Central memory CD8-positive, alpha-beta T cell (primary cell): Measurements from ENCODE around the gene SLC45A3.

ENCODE experiments used
- ATAC-seq: fragments of 150-1000 bp; cut with Tn5 transposase; replicated peaks from 2 replicates; pipeline ENCODE4 v1.10.0; 2022; ENCODE audit warnings: mild to moderate bottlenecking, moderate FRiP score, moderate number of reproducible peaks; ENCODE audit not compliant: poor library complexity, severe bottlenecking; ENCODE audit errors: extremely low read depth
- DNase-seq, 2 donors: peaks; one replicate each; pipeline ENCODE4 v3.0.0; 2021; ENCODE audit warnings: low spot score in 2 of 2
- H3K27ac Mint-ChIP-seq: one replicate; pipeline ENCODE4 v1.8.0; 2022; ENCODE audit warnings: low read depth, mild to moderate bottlenecking, moderate library complexity, mixed read lengths
- H3K27me3 Mint-ChIP-seq: one replicate; pipeline ENCODE4 v1.8.0; 2022; ENCODE audit warnings: mixed read lengths
- H3K36me3 Mint-ChIP-seq: one replicate; pipeline ENCODE4 v1.8.0; 2022; ENCODE audit warnings: mild to moderate bottlenecking, moderate library complexity, mixed read lengths; ENCODE audit not compliant: insufficient read depth
- H3K4me1 Mint-ChIP-seq: one replicate; pipeline ENCODE4 v1.8.0; 2022; ENCODE audit warnings: mixed read lengths
- H3K4me3 Mint-ChIP-seq: one replicate; pipeline ENCODE4 v1.8.0; 2022; ENCODE audit warnings: mild to moderate bottlenecking, moderate library complexity, mixed read lengths
- H3K9me3 Mint-ChIP-seq: one replicate; pipeline ENCODE4 v1.8.0; 2022; ENCODE audit warnings: mixed read lengths

The SLC45A3 gene

DNA sequence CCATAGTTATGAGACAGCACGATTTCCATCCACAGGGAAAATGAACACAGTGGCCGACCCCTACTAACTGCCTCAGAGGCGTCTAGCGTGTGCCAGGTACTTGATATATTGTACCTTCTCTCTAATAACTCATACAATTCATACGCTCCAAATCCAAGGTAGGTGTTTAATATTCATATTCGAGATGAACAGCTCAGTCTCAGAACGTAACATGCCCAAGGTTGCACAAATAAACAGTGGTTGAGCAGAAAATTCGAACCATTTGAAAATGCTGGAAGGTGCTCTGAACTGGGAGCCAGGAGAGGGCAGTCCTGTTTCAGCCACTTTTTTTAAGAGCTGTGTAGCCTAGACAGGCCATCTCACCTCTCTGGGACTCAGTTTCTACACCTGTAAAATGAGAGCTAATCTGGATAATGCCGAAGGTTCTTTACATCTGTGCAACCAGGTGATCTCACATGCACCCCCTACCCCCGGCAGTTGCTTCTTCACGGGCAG is 7.9 kb downstream of the SLC45A3 start:
- DNase-seq, result no peak
- ATAC-seq, result no peak
- H3K9me3 Mint-ChIP-seq, result no peaks in the 10 kb centered on the region
- no peak overlapping the region for H3K4me3 Mint-ChIP-seq
- peaks cover 2% of the 10 kb centered on the region for H3K36me3 Mint-ChIP-seq
- peaks cover 45% of the 10 kb centered on the region for H3K27me3 Mint-ChIP-seq
- peaks cover 14% of the 10 kb centered on the region for H3K4me1 Mint-ChIP-seq
- no peak overlapping the region for H3K27ac Mint-ChIP-seq

DNA sequence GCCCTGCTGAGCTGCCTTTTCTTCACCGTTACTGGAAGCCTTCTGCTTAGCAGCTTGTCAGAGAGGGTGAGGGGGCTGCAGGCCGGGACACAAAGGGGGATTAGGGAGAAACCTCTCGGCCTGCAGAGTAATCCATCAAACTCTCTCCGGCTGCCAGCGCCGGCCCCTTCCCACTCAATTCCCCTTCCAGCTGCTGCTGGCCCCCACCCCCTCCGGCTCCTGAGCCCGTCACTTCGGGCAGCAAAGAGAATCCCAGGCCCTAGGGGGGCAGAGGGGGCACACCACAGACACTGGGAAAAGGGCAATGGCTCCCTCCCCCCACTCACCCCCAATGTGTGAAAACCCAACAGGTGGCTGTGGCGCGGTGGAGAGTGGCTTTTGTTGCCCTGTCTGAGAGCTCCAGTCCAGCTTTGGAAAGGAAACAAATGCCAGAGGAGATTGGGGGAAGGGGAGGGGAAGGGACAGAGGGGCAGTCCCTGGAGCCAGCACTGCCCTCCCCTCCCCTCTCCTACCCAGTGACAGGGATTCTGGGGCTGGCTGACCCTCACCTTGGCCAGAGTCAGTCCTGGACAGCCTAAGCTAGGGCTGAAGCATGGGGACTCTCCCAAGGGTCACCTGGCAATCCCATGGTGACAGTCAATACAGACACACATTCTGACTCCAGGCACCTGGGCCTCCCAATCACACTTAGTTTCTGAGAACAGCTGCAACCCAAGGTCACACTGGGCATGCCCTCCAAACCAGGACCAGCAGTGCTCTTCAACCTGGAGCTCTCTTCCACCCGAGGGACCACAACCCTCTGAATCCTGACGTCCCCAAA is 9.5 kb downstream of the SLC45A3 start:
- Mint-ChIP-seq H3K4me3 (no peak overlapping the region), H3K9me3 (no peaks in the 10 kb centered on the region), H3K27me3 (peaks cover 45% of the 10 kb centered on the region), H3K4me1 (peaks cover 8% of the 10 kb centered on the region), H3K36me3 (peaks cover 2% of the 10 kb centered on the region), H3K27ac (no peak overlapping the region)
- ATAC-seq, result no peak
- no peak for DNase-seq

DNA sequence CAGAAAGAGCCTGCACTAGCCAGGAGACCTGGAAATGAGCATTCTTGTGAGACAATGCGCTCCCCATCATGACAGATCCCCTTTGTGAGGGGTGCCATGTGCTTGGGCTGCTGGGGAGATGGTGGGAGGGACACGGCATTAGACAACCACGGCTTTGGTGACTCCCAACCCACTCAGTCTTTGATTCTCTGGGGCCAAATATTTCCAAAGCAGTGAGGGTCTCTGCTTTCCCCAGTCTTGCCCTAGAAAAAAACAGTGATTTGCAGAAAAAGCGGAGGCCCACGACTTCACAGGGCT is 10.2 kb downstream of the SLC45A3 start:
- no peak for ATAC-seq
- H3K27ac Mint-ChIP-seq, result no peak overlapping the region

DNA sequence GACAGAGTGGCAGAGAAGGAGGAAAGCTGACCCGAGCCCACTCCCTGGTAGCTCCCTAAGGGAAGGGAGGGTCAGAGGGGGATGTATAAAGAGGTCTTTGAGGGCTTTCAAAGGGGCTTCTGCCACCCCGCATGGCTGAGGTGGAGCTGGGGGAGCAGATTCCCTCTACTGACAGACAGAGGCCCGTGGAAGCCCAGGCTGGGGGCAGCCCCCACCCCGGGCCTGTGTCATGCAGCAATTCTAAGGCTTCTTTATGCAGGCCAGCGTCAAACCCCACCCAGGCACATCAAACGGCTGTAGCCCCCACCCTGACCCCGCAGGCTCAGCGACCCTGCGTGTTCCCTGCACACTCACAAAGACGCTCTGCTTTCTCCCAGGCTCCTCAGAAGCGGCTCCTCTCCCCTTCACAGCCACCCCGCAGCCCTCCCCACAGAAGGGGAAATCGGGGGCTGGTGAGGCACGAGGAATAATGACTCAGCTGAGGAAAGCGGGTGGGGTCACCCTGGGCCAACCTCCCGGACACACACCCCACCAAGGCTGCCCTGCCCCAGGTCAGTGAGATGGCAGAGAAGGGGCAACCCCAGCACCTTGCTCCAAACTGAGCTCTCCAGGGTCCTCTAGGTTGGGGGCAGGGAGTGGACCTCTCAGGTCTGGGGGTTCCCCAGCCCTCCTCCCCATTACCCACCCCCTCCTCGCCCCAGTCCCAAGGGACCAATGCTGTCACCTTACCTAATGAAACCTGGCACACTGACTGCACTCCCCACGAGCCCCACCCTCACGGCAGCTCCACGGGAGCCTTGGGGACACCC is 10.8 kb downstream of the SLC45A3 start:
- H3K27me3 Mint-ChIP-seq, result peaks cover 45% of the 10 kb centered on the region
- H3K4me1 Mint-ChIP-seq, result peaks cover 8% of the 10 kb centered on the region

More for the DNA sequence above, 10.2 kb downstream of the SLC45A3 start:
- Mint-ChIP-seq H3K27me3 (peaks cover 45% of the 10 kb centered on the region), H3K9me3 (no peaks in the 10 kb centered on the region), H3K4me1 (peaks cover 8% of the 10 kb centered on the region), H3K36me3 (peaks cover 2% of the 10 kb centered on the region), H3K4me3 (no peak overlapping the region)
- DNase-seq, result no peak

GRCh38 chr1:205668951-205669340 is 11.4 kb downstream of the SLC45A3 start:
- Mint-ChIP-seq H3K27me3 (peaks cover 45% of the 10 kb centered on the region), H3K27ac (no peak overlapping the region), H3K36me3 (peaks cover 2% of the 10 kb centered on the region), H3K9me3 (no peaks in the 10 kb centered on the region), H3K4me3 (no peak overlapping the region), H3K4me1 (peaks cover 8% of the 10 kb centered on the region)
- ATAC-seq (no peak), DNase-seq (no peak)

More for the DNA sequence above, 10.8 kb downstream of the SLC45A3 start:
- Mint-ChIP-seq H3K36me3 (peaks cover 2% of the 10 kb centered on the region), H3K27ac (no peak overlapping the region), H3K4me3 (no peak overlapping the region), H3K9me3 (no peaks in the 10 kb centered on the region)
- no peak for DNase-seq
- no peak for ATAC-seq

DNA sequence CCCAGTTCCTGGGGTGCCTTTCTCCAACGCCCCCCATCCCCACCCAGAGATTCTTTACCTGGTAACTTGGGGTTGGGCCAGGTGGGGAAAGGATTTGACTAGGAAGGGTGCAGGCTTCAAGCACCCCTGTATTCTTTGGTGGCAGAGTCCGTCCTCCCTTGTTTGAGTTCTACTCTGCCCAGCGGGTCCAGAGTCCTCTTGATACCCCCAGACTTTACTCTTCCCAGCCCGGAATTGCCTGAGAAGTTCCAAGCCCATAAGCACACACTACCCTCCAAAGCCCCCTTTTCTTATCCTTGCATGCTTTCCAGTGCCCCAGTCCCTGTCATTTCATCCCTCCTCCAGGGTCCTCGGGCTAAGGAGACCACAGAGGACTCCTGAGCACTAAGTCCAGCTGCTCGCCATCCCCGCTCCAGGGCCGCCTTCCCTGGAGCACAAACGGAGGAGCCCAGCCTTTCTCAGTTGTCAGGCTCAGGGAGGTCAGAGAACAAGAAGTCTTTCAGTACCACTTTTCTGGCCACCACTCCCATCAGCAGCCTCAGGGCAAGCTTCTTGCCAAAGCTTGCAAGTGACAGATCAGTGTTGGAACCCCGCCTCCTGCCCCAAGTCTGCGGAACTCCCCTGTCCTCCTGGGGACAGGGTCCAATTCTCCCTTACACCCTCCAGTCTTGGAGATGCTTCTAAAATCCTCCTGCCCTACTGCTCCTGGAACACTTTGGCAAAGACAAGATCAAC is 12.2 kb downstream of the SLC45A3 start:
- ATAC-seq, result no peak
- Mint-ChIP-seq H3K9me3 (no peaks in the 10 kb centered on the region), H3K4me1 (peaks cover 8% of the 10 kb centered on the region), H3K36me3 (peaks cover 2% of the 10 kb centered on the region), H3K27me3 (peaks cover 51% of the 10 kb centered on the region), H3K27ac (no peak overlapping the region), H3K4me3 (no peak overlapping the region)
- DNase-seq, result no peak

DNA sequence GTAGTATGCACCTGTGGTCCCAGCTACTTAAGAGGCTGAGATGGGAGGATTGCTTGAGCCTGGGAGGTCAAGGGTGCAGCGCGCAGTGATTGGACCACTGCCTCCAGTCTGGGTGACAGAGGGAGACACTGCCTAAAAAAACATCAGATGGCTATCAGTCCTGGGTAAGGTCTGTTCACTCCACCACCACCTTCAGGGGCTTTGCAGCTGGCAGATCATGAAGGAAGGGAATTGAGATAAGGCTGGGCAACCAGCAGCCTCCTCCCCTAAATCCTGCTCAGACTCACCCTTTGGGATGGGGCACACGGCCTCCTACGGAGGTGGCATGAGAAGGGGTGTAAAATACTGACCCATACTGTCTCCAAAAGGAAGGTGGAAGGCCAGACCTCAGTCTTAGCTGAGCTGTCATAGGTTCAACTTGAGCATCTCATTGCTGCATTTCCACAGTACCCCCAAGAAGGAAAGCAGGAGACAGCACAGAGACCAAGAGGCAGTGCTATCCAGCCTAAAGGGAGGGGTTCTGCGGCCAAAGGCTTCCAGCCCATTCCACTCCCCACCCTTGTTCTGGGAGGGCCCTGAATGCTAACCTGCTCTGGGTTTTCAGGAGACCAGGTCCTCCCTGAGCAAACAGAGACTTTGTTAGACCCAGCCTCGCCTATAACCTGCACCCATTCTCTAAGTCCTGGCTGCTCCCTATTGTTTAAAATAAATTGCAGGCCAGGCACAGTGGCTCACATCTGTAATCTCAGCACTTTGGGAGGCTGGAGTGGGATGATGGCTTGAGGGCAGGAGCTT is 13.7 kb downstream of the SLC45A3 start:
- ATAC-seq, result no peak
- peaks cover 2% of the 10 kb centered on the region for H3K4me1 Mint-ChIP-seq
- H3K36me3 Mint-ChIP-seq, result peaks cover 2% of the 10 kb centered on the region
- H3K27ac Mint-ChIP-seq, result no peak overlapping the region
- H3K4me3 Mint-ChIP-seq, result no peak overlapping the region
- H3K27me3 Mint-ChIP-seq, result peaks cover 59% of the 10 kb centered on the region
- no peak for DNase-seq
- no peaks in the 10 kb centered on the region for H3K9me3 Mint-ChIP-seq

- Mint-ChIP-seq H3K27me3 (peaks cover 57% of the 10 kb centered on the region), H3K4me1 (no peaks in the 10 kb centered on the region), H3K36me3 (no peaks in the 10 kb centered on the region), H3K4me3 (no peak overlapping the region), H3K9me3 (no peaks in the 10 kb centered on the region), H3K27ac (no peak overlapping the region)
- ATAC-seq (no peak), DNase-seq (no peak)
These were observed 14.9 kb downstream of the SLC45A3 start for GRCh38 chr1:205665201-205666045.

DNA sequence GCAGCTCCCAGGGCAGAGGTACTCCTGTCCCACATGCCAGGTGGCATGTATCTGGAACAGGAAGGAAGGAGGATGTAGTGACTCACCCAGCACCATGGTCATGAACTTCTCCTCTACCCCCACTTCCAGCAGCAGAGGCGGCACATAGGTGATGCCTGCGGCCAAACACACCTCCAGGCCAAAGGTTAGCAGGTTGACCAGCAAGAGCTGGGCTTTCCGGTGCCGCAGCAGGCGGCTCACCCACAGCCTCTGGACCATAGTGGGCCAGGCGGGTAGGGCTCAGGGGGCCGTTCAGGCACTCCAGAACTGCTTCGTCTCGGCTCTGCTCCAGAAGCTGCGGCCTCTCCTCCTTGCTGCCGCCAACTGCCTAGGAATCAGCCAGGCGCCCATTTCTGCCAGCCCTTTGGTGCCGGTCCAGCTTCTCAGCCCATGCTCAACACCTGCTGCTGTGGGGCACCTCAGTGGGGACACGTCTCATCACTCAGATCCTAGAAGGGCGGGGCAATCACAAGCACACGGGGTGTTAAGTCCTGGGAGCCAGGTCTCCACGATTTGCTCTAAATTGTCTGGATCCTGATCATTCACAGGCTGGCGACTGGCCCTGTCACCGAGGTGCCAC is 15.8 kb downstream of the SLC45A3 start:
- Mint-ChIP-seq H3K9me3 (no peaks in the 10 kb centered on the region), H3K4me1 (no peaks in the 10 kb centered on the region), H3K27me3 (peaks cover 53% of the 10 kb centered on the region), H3K4me3 (no peak overlapping the region), H3K36me3 (no peaks in the 10 kb centered on the region), H3K27ac (no peak overlapping the region)
- ATAC-seq, result no peak
- no peak for DNase-seq

DNA sequence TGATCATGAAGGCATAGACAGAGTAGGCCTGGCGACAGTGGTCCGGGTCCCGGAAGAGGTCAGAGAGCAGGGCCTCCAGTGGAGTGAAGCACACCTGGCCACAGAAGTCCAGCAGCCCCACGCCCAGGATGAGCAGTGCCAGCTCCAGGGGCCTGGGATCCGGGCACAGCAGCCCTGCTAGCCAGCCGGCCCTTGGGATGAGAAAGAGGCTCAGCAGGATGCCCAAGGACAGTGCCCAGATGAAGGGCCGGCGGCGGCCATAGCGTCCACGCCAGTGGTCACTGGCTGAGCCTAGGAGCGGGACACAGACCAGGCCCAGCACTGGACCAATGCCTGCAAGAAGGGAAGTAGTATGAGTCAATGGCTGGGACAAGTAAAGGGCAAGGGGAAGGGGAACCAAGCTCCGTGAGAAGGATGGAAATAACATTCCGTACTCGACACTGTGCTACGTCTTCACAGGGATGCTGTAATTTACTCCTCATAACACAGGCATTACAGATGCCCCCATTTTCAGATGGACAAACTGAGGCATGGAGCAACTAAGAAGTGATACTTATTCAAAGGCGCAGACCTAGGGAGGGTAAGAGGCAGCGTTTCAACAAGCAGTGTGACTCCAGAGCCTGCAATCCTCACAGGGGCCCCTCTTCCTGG is 16.9 kb downstream of the SLC45A3 start:
- no peak overlapping the region for H3K27ac Mint-ChIP-seq
- ATAC-seq, result no peak
- H3K36me3 Mint-ChIP-seq, result no peaks in the 10 kb centered on the region
- H3K27me3 Mint-ChIP-seq, result peaks cover 47% of the 10 kb centered on the region
- H3K4me3 Mint-ChIP-seq, result no peak overlapping the region
- H3K9me3 Mint-ChIP-seq, result no peaks in the 10 kb centered on the region
- DNase-seq, result no peak
- peaks cover 5% of the 10 kb centered on the region for H3K4me1 Mint-ChIP-seq

DNA sequence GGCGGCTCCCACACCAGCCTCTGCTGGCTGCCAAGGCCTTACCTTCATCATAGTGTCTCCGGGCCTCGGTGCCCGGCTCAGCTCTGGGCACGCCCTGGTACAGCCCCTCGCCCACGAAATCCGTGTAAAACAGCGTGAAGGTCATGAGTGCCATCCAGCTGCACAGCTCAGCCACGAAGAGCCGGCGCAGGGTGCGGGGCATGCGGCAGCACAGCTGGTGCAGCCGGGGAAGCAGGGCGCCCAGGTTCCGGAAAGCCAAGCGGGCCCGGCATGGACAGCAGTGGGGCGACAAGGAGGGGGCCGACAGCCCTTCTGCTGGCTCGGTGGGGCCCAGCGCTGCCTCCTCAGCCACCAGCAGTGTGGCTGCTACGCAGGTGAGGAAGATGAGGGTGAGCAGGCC is 17.5 kb downstream of the SLC45A3 start:
- Mint-ChIP-seq H3K9me3 (no peaks in the 10 kb centered on the region), H3K27me3 (peaks cover 41% of the 10 kb centered on the region), H3K4me1 (peaks cover 5% of the 10 kb centered on the region), H3K36me3 (no peaks in the 10 kb centered on the region), H3K4me3 (no peak overlapping the region), H3K27ac (no peak overlapping the region)
- ATAC-seq, result no peak
- no peak for DNase-seq
